OCI-LY7 (cell line): Measurements from ENCODE around the gene CUBN. TPM values are rescaled to one million over a fixed set of nuclear protein-coding genes. Genes with fewer than 3 reads are reported as not detected.

Experiments
- BruUV-seq: library from RNA; stranded (reverse); fragments of 400-500 nt; replicated peaks from 2 replicates; lab custom pipeline; 2021; lab: Mats Ljungman, UMichigan
- CTCF ChIA-PET: fragments of 300-600 bp; sonication (Branson Sonifier 250); formaldehyde crosslinking; loops from one replicate; lab custom pipeline; 2022; ENCODE audit warnings: antibody characterized with exemption; ENCODE audit not compliant: unreplicated experiment; lab: Charles Lee
- POLR2A ChIA-PET: fragments of 300-600 bp; sonication (Branson Sonifier 250); formaldehyde crosslinking; loops from one replicate; lab custom pipeline; 2022; ENCODE audit warnings: antibody characterized with exemption; lab: Charles Lee
- DNase-seq: peaks from one replicate; pipeline ENCODE4 v3.0.0-alpha.2; 2015; ENCODE audit warnings: low spot score
- H2AFZ ChIP-seq: fragments of 200-600 bp; sonication (generic), shearing (Covaris generic); 2 replicates; pipeline ENCODE4 v1.6.1; 2014; ENCODE audit warnings: mild to moderate bottlenecking, antibody characterized with exemption, low read length, moderate library complexity
- H3K27ac ChIP-seq: fragments of 200-600 bp; sonication (generic); 2 replicates; pipeline ENCODE4 v1.5.1; 2014; ENCODE audit warnings: mixed run types, low read depth, mild to moderate bottlenecking, moderate library complexity, low read length, inconsistent platforms; ENCODE audit not compliant: poor library complexity, severe bottlenecking
- H3K36me3 ChIP-seq: fragments of 200-600 bp; sonication (generic); 2 replicates; pipeline ENCODE4 v1.6.1; 2014; ENCODE audit warnings: mild to moderate bottlenecking, antibody characterized with exemption, low read length, moderate library complexity, mixed read lengths; ENCODE audit not compliant: insufficient read depth
- H3K4me1 ChIP-seq: fragments of 200-600 bp; sonication (generic); 2 replicates; pipeline ENCODE4 v1.5.1; 2014; ENCODE audit warnings: mild to moderate bottlenecking, low read length; ENCODE audit not compliant: insufficient read depth, poor library complexity, severe bottlenecking
- H3K4me2 ChIP-seq: fragments of 200-600 bp; sonication (generic); 2 replicates; pipeline ENCODE4 v1.6.1; 2014; ENCODE audit warnings: mild to moderate bottlenecking, low read length
- H3K4me3 ChIP-seq: fragments of 200-600 bp; sonication (generic); 2 replicates; pipeline ENCODE4 v1.5.1; 2014; ENCODE audit warnings: mild to moderate bottlenecking, low read depth, low read length; ENCODE audit not compliant: poor library complexity, severe bottlenecking
- H3K79me2 ChIP-seq: fragments of 200-600 bp; sonication (generic); 2 replicates; pipeline ENCODE4 v1.6.1; 2016; ENCODE audit warnings: low read depth, mild to moderate bottlenecking, low read length, moderate library complexity, mixed read lengths; ENCODE audit not compliant: insufficient read depth
- H3K9me2 ChIP-seq: fragments of 200-600 bp; sonication (generic); 2 replicates; pipeline ENCODE4 v1.6.1; 2016; ENCODE audit warnings: mild to moderate bottlenecking, low read length, mixed read lengths; ENCODE audit not compliant: insufficient read depth
- H3K9me3 ChIP-seq: fragments of 200-600 bp; sonication (generic); 2 replicates; pipeline ENCODE4 v1.6.1; 2014; ENCODE audit warnings: mild to moderate bottlenecking, mixed run types, low read length, mixed read lengths
- H4K20me1 ChIP-seq: fragments of 200-600 bp; sonication (generic); 2 replicates; pipeline ENCODE4 v1.6.1; 2014; ENCODE audit warnings: mild to moderate bottlenecking, antibody characterized with exemption, low read length, moderate library complexity, mixed read lengths; ENCODE audit not compliant: insufficient read depth
- CTCF ChIP-seq: fragments of 200-600 bp; sonication (generic); conservative IDR thresholded peaks from 2 replicates; pipeline ENCODE4 v1.5.1; 2014; ENCODE audit warnings: mild to moderate bottlenecking, antibody characterized with exemption, low read length, moderate library complexity, mixed read lengths
- EZH2phosphoT487 ChIP-seq: fragments of 200-600 bp; sonication (generic); IDR thresholded peaks from 2 replicates; pipeline ENCODE4 v1.6.1; 2018; ENCODE audit warnings: low read depth, borderline replicate concordance, mild to moderate bottlenecking, mixed run types, antibody characterized with exemption, low read length, moderate library complexity, mixed read lengths
- intact Hi-C: fragments of 100-400 bp; cut with micrococcal nuclease; formaldehyde crosslinking; loops from one replicate; pipeline ENCODE4 v1.10.0; 2022; ENCODE audit not compliant: unreplicated experiment
- total RNA-seq, 2 experiments: library from RNA; depleted of rRNA in 1 of 2; stranded (reverse); fragments of >200 nt in 1 of 2; shearing (Covaris generic) in 1 of 2; gene quantifications; 2 replicates each; pipeline ENCODE4 v1.2.3, GENCODE V29; 2014 to 2022

CUBN gene
- total RNA-seq, 2 experiments from 2014 or later = 0.13 to 0.25 TPM

GRCh38 chr10:17023386-17024298, 106.0 kb downstream of the CUBN start:
- H3K9me3 ChIP-seq = no peaks in the 10 kb centered on the region
- no peaks in the 10 kb centered on the region for H3K4me1 ChIP-seq
- no peaks in the 10 kb centered on the region for H3K9me2 ChIP-seq
- peak; percentile 5 for DNase-seq
- ChIA-PET CTCF (no interaction called here), POLR2A (no interaction called here)
- intact Hi-C loops = no loop called here
- H3K4me2 ChIP-seq = no peak overlapping the region
- peak overlapping the region; percentile 41; the same call in 1 of the 2 replicates for H2AFZ ChIP-seq
- no peaks in the 10 kb centered on the region for H3K79me2 ChIP-seq
- no peaks in the 10 kb centered on the region for H4K20me1 ChIP-seq
- no peak for TF ChIP-seq CTCF
- no peak for TF ChIP-seq EZH2phosphoT487
- H3K36me3 ChIP-seq = no peaks in the 10 kb centered on the region
- no peak overlapping the region for H3K27ac ChIP-seq
- no TSS peak for BruUV-seq
- H3K4me3 ChIP-seq = no peak overlapping the region

- H3K79me2 ChIP-seq = no peaks in the 10 kb centered on the region
- no TSS peak for BruUV-seq
- no peak for DNase-seq
- no peak overlapping the region for H3K27ac ChIP-seq
- H2AFZ ChIP-seq = no peak overlapping the region
- CTCF ChIA-PET = no interaction called here
- no peak overlapping the region for H3K4me3 ChIP-seq
- no peak overlapping the region for H3K4me2 ChIP-seq
- intact Hi-C loops = no loop called here
- POLR2A ChIA-PET = no interaction called here
- H3K36me3 ChIP-seq = no peaks in the 10 kb centered on the region
- H4K20me1 ChIP-seq = no peaks in the 10 kb centered on the region
- no peaks in the 10 kb centered on the region for H3K9me2 ChIP-seq
- H3K4me1 ChIP-seq = no peaks in the 10 kb centered on the region
- no peak for TF ChIP-seq EZH2phosphoT487
- TF ChIP-seq CTCF = no peak
- no peaks in the 10 kb centered on the region for H3K9me3 ChIP-seq
These were observed 106.7 kb downstream of the CUBN start for GRCh38 chr10:17022896-17023295.

GRCh38 chr10:17022466-17022825, 107.2 kb downstream of the CUBN start:
- ChIA-PET CTCF (no interaction called here), POLR2A (interaction anchor here (0.6 kb wide), 1 partner anchor 84 kb away, joined by 3 read pairs; no protein-coding TSS in a partner anchor)
- no peak overlapping the region for H3K27ac ChIP-seq
- no peaks in the 10 kb centered on the region for H3K9me2 ChIP-seq
- no peak overlapping the region for H3K4me2 ChIP-seq
- H2AFZ ChIP-seq = no peak overlapping the region
- no peaks in the 10 kb centered on the region for H3K9me3 ChIP-seq
- BruUV-seq = no TSS peak
- no peaks in the 10 kb centered on the region for H3K36me3 ChIP-seq
- intact Hi-C loops = no loop called here
- H3K79me2 ChIP-seq = no peaks in the 10 kb centered on the region
- H4K20me1 ChIP-seq = no peaks in the 10 kb centered on the region
- TF ChIP-seq CTCF = no peak
- no peak for TF ChIP-seq EZH2phosphoT487
- H3K4me3 ChIP-seq = no peak overlapping the region
- no peaks in the 10 kb centered on the region for H3K4me1 ChIP-seq
- no peak for DNase-seq
